Measurements from ENCODE around the gene MIEF1. TPM values are rescaled to one million over a fixed set of nuclear protein-coding genes. Genes with fewer than 3 reads are reported as not detected.

Gene MIEF1
- total RNA-seq, 2 experiments from 2014 or later = 19.8 to 20.4 TPM

- Mint-ChIP-seq H3K27ac (no peak overlapping the region), H3K27me3 (no peaks in the 10 kb centered on the region), H3K9me3 (no peaks in the 10 kb centered on the region), H3K4me1 (ENCODE audit: low read depth) (peaks cover 17% of the 10 kb centered on the region), H3K36me3 (ENCODE audit: low read depth) (no peaks in the 10 kb centered on the region), H3K4me3 (no peak overlapping the region)
- no peaks in the 10 kb centered on the region for H3K9me3 ChIP-seq (ENCODE audit: control insufficient read depth in 1 of 2, insufficient read depth in 1 of 2, low read length in 2 of 2)
- CTCF ChIA-PET = interaction anchor here (2.0 kb wide), 1 partner anchor 533 kb away, joined by 8 read pairs; no protein-coding TSS in a partner anchor
- H3K4me3 ChIP-seq (ENCODE audit: low read length) = no peak overlapping the region
- POLR2A ChIA-PET = interaction anchor here (2.9 kb wide), 1 partner anchor 28 kb away, joined by 18 read pairs; the partner anchor contains the start of gene ATF4
- TF ChIP-seq CTCF (IDR thresholded peaks at IDR 0.05) = no peak
- H3K36me3 ChIP-seq (ENCODE audit: insufficient read depth, low read length) = no peaks in the 10 kb centered on the region
- intact Hi-C loops (cut with DNase I, micrococcal nuclease) = loop anchor here in 1 of 2 experiments (5.0 kb wide), 1 partner anchor 530 kb away; no protein-coding TSS in a partner anchor
- DNase-seq (no peak), ATAC-seq (ENCODE audit: poor library complexity) (no peak)
- H3K27ac ChIP-seq (ENCODE audit: low read depth in 1 of 2, low read length in 2 of 2) = no peak overlapping the region
- peaks cover 29% of the 10 kb centered on the region for H3K4me1 ChIP-seq (ENCODE audit: insufficient read depth, low read length)
- H3K27me3 ChIP-seq (ENCODE audit: control insufficient read depth in 1 of 2, insufficient read depth in 2 of 2, low read length in 2 of 2) = no peaks in the 10 kb centered on the region
These were observed 9.9 kb upstream of the MIEF1 start for GRCh38 chr22:39492186-39492585.

- TF ChIP-seq CTCF (IDR thresholded peaks at IDR 0.05) = no peak
- no peaks in the 10 kb centered on the region for H3K36me3 Mint-ChIP-seq (ENCODE audit: low read depth)
- Histone ChIP-seq H3K27me3 (ENCODE audit: control insufficient read depth in 1 of 2, insufficient read depth in 2 of 2, low read length in 2 of 2) (no peaks in the 10 kb centered on the region), H3K4me1 (ENCODE audit: insufficient read depth, low read length) (peaks cover 29% of the 10 kb centered on the region), H3K27ac (ENCODE audit: low read depth in 1 of 2, low read length in 2 of 2) (no peak overlapping the region), H3K9me3 (ENCODE audit: control insufficient read depth in 1 of 2, insufficient read depth in 1 of 2, low read length in 2 of 2) (no peaks in the 10 kb centered on the region), H3K4me3 (ENCODE audit: low read length) (no peak overlapping the region), H3K36me3 (ENCODE audit: insufficient read depth, low read length) (no peaks in the 10 kb centered on the region)
- no peak overlapping the region for H3K4me3 Mint-ChIP-seq
- H3K9me3 Mint-ChIP-seq = no peaks in the 10 kb centered on the region
- no peak for DNase-seq
- POLR2A ChIA-PET = interaction anchor here (0.7 to 1.7 kb wide), 6 partner anchors 26 to 550 kb away, joined by 3 to 10 read pairs (median 6); partner anchors contain the start of genes ATF4 and RPS19BP1
- H3K27me3 Mint-ChIP-seq = no peaks in the 10 kb centered on the region
- intact Hi-C loops (cut with DNase I, micrococcal nuclease) = loop anchor here (1.0 to 5.0 kb wide), 3 partner anchors 36 to 543 kb away; no protein-coding TSS in a partner anchor
- H3K4me1 Mint-ChIP-seq (ENCODE audit: low read depth) = peaks cover 17% of the 10 kb centered on the region
- no peak overlapping the region for H3K27ac Mint-ChIP-seq
- CTCF ChIA-PET = interaction anchor here (0.6 to 2.0 kb wide), 9 partner anchors 21 to 823 kb away, joined by 3 to 22 read pairs (median 4); partner anchors contain the start of genes RPS19BP1 and TAB1
- ATAC-seq (ENCODE audit: poor library complexity) = no peak
These were observed 8.3 kb upstream of the MIEF1 start for GRCh38 chr22:39493759-39494158.

GRCh38 chr22:39494471-39495120 is 7.5 kb upstream of the MIEF1 start:
- no peak overlapping the region for H3K4me3 ChIP-seq (ENCODE audit: low read length)
- Mint-ChIP-seq H3K27me3 (no peaks in the 10 kb centered on the region), H3K36me3 (ENCODE audit: low read depth) (no peaks in the 10 kb centered on the region), H3K27ac (no peak overlapping the region), H3K9me3 (no peaks in the 10 kb centered on the region), H3K4me1 (ENCODE audit: low read depth) (peaks cover 17% of the 10 kb centered on the region), H3K4me3 (no peak overlapping the region)
- TF ChIP-seq CTCF (IDR thresholded peaks at IDR 0.05) = no peak
- DNase-seq (peak in 2 of 14 experiments; percentile 56 to 66), ATAC-seq (ENCODE audit: poor library complexity) (no peak)
- ChIA-PET CTCF (interaction anchor here (0.6 to 2.0 kb wide), 5 partner anchors 20 to 824 kb away, joined by 3 to 22 read pairs (median 4); no protein-coding TSS in a partner anchor), POLR2A (interaction anchor here (1.1 to 1.7 kb wide), 4 partner anchors 25 to 550 kb away, joined by 3 to 10 read pairs (median 8); partner anchors contain the start of gene ATF4)
- H3K27ac ChIP-seq (ENCODE audit: low read depth in 1 of 2, low read length in 2 of 2) = no peak overlapping the region
- H3K4me1 ChIP-seq (ENCODE audit: insufficient read depth, low read length) = peaks cover 25% of the 10 kb centered on the region
- no peaks in the 10 kb centered on the region for H3K36me3 ChIP-seq (ENCODE audit: insufficient read depth, low read length)
- H3K27me3 ChIP-seq (ENCODE audit: control insufficient read depth in 1 of 2, insufficient read depth in 2 of 2, low read length in 2 of 2) = no peaks in the 10 kb centered on the region
- intact Hi-C loops (cut with DNase I, micrococcal nuclease) = loop anchor here (1.0 to 5.0 kb wide), 4 partner anchors 35 to 542 kb away; partner anchors contain the start of gene RPS19BP1 (in 1 of the 2)
- H3K9me3 ChIP-seq (ENCODE audit: control insufficient read depth in 1 of 2, insufficient read depth in 1 of 2, low read length in 2 of 2) = no peaks in the 10 kb centered on the region
